Gastroesophageal sphincter (tissue), 4 donors: Measurements from ENCODE around the gene DPEP1. TPM values are rescaled to one million over a fixed set of nuclear protein-coding genes. Genes with fewer than 3 reads are reported as not detected.
A peak's percentile ranks its signal among the peaks of the same experiment; 100 is the strongest.

ENCODE experiments used
- ATAC-seq: fragments of 150-250 bp; one replicate; pipeline ENCODE4 v1.9.1; 2016; ENCODE audit warnings: mild to moderate bottlenecking, moderate library complexity
- H3K27ac ChIP-seq, 4 donors: fragments of 200-600 bp; sonication (generic) in 3 of 4; 1 replicate in 3 of 4; 2 replicates in 1 of 4; pipeline ENCODE4 v1.5.1; 2016 to 2019
- H3K27me3 ChIP-seq: fragments of 200-600 bp; sonication (generic); one replicate; pipeline ENCODE4 v1.5.1; 2019
- H3K36me3 ChIP-seq, 2 donors: fragments of 200-600 bp; sonication (generic); one replicate each; pipeline ENCODE4 v1.5.1; 2019; ENCODE audit warnings: control low read depth in 1 of 2
- H3K4me1 ChIP-seq, 3 donors: fragments of 200-600 bp; sonication (generic); 1 replicate in 2 of 3; 2 replicates in 1 of 3; pipeline ENCODE4 v1.5.1; 2016 to 2019; ENCODE audit warnings: control low read depth in 2 of 3
- H3K4me3 ChIP-seq, 2 donors: fragments of 200-600 bp; sonication (generic); one replicate each; pipeline ENCODE4 v1.5.1; 2019; ENCODE audit warnings: mild to moderate bottlenecking in 1 of 2, moderate library complexity in 1 of 2
- H3K9me3 ChIP-seq, 3 donors: fragments of 200-600 bp; sonication (generic); one replicate each; pipeline ENCODE4 v1.5.1; 2017 to 2019; ENCODE audit warnings: control low read depth in 2 of 3
- EP300 ChIP-seq: sonication (generic); formaldehyde crosslinking; IDR thresholded peaks from one replicate; pipeline ENCODE4 v1.6.1; 2017; ENCODE audit warnings: antibody characterized with exemption, mild to moderate bottlenecking
- POLR2A ChIP-seq, 2 donors: fragments of 450-650 bp; IDR thresholded peaks; one replicate each; pipeline ENCODE4 v1.6.1; 2017; ENCODE audit warnings: antibody characterized with exemption in 2 of 2, mild to moderate bottlenecking in 2 of 2, moderate library complexity in 1 of 2
- POLR2AphosphoS5 ChIP-seq: sonication (generic); formaldehyde crosslinking; IDR thresholded peaks from one replicate; pipeline ENCODE4 v1.6.1; 2017; ENCODE audit warnings: antibody characterized with exemption
- WGBS, 2 donors: methylation state at CpG; one replicate each; pipeline ENCODE4 v1.1.5; 2018; ENCODE audit warnings: low coverage in 1 of 2; 5-methylcytosine and 5-hydroxymethylcytosine counted together
- total RNA-seq, 4 donors: library from RNA; depleted of rRNA; stranded (reverse); fragments of >200 nt; gene quantifications; one replicate each; pipeline ENCODE4 v1.1.0, GENCODE V29; 2016
- TF ChIP-seq, protein P1 (sequence below), 4 experiments: fragments of 200-600 bp in 2 of 4; fragments of 450-650 bp in 2 of 4; sonication (generic) in 1 of 4; IDR thresholded peaks; one replicate each; pipeline ENCODE4 v1.5.1; 2017 to 2019; ENCODE audit warnings: antibody characterized with exemption in 4 of 4, mild to moderate bottlenecking in 2 of 4, moderate library complexity in 2 of 4

The DPEP1 gene
- total RNA-seq, 4 donors from 2014 or later: 0.54 TPM; not detected in 3

DNA sequence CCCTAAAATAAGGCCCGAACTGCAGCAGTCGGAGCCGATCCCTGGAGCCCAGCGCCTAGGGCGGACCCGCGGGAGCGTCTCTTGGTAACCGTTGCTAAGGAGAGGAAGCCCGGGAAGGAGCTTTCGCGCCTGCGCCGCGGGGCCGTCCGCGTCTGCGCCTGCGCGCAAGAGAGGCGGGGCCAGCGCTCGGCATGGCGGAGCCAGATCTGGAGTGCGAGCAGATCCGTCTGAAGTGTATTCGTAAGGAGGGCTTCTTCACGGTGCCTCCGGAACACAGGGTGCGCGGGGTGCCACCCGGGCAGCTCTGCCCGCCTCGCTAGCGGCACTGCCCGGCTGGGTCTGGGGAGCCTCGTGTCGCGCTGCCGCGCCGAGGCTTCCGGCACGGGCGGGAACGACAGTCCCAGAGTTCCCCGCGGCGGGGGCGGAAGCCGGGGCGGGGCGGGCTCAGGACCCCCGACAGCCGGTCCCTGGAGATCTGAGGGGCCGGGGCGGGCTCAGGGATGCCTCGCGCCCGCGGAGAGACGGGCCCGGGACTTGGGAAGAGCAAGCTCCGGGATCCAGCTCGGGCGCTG lies 73.2 kb downstream of the DPEP1 start, which contains the start of gene CDK10:
TSS of gene CDK10 (plus strand) at position 170 of the 572 bp plus-strand sequence. CDS start at position 192, 22 bp downstream.
- peak; percentile 96 for ATAC-seq
- no peaks in the 10 kb centered on the region for H3K9me3 ChIP-seq
- H3K27me3 ChIP-seq: no peaks in the 10 kb centered on the region
- TF ChIP-seq, protein P1, sequence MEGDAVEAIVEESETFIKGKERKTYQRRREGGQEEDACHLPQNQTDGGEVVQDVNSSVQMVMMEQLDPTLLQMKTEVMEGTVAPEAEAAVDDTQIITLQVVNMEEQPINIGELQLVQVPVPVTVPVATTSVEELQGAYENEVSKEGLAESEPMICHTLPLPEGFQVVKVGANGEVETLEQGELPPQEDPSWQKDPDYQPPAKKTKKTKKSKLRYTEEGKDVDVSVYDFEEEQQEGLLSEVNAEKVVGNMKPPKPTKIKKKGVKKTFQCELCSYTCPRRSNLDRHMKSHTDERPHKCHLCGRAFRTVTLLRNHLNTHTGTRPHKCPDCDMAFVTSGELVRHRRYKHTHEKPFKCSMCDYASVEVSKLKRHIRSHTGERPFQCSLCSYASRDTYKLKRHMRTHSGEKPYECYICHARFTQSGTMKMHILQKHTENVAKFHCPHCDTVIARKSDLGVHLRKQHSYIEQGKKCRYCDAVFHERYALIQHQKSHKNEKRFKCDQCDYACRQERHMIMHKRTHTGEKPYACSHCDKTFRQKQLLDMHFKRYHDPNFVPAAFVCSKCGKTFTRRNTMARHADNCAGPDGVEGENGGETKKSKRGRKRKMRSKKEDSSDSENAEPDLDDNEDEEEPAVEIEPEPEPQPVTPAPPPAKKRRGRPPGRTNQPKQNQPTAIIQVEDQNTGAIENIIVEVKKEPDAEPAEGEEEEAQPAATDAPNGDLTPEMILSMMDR (IDR thresholded peaks at IDR 0.05): peak in 1 of 4 experiments; percentile 7
- TF ChIP-seq POLR2A (IDR thresholded peaks at IDR 0.05) (peak; percentile 63 to 71), EP300 (no peak), POLR2AphosphoS5 (peak; percentile 75)
- peak within 1 kb of the TSS; percentile 69 to 90 for H3K4me3 ChIP-seq
- peaks cover 0 to 16% of the 10 kb centered on the region in 2 donors for H3K36me3 ChIP-seq
- peaks cover 3 to 23% (median 8%) of the 10 kb centered on the region in 3 donors for H3K4me1 ChIP-seq
- peak within 1 kb of the TSS; percentile 19 to 92 (median 91) for H3K27ac ChIP-seq
- no CpG with 5 or more reads among the region's 67 CpGs for WGBS, 2 donors

DNA sequence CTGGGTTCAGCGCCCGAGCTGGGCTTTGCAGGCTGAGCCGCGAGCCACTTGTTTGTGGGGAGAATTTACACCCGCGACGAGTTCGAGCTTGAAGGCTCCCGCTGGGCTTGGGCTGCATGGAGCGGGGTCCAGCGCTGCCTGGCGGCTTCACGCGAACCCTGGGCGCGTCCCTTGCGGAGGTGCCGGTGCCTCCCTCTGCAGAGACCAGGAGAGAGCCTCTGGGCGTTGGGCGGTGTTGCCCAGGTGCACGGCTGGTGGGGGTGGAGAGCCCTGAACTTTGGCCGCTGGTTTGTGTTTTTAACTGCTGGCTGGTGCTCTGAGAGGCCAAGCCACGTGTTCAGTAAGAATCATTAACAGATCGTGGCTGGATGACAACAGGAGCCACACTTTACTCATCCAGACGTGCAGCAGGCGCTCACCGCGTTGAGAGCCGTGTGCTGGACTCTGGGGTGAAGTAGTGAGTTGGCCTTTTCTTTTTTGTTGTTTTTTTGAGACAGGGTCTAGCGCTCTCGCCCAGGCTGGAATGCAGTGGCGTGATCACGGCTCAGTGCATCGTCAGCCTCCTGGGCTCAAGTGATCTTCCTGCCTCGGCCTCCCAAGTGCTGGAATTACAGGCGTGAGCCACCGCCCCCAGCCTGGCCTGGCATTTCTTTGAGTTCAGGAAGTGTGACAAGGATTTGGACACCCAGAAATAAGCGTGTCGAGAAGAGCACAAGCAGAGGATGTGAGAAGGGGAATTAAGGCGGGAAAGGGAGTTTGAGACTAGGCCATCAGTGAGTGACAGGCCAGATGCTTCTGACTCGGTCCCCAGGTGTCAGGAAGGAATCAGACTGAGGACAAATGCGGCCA lies 73.9 kb downstream of the DPEP1 start:
- no peaks in the 10 kb centered on the region for H3K27me3 ChIP-seq
- peaks cover 0 to 23% of the 10 kb centered on the region in 2 donors for H3K36me3 ChIP-seq
- no peaks in the 10 kb centered on the region for H3K9me3 ChIP-seq
- H3K4me3 ChIP-seq: peak overlapping the region; percentile 69 to 90
- peaks cover 3 to 23% (median 8%) of the 10 kb centered on the region in 3 donors for H3K4me1 ChIP-seq
- TF ChIP-seq, protein P1 (IDR thresholded peaks at IDR 0.05): no peak
- no peak for TF ChIP-seq POLR2AphosphoS5
- TF ChIP-seq EP300: no peak
- TF ChIP-seq POLR2A (IDR thresholded peaks at IDR 0.05): no peak
- peak overlapping the region; percentile 19 to 92 (median 91) for H3K27ac ChIP-seq
- 19 to 37% methylated on average over 7 to 18 of the region's 42 CpGs for WGBS, 2 donors
- ATAC-seq: no peak

Other genes with a start within 250 kb of the DPEP1 start
- gene ANKRD11, start 123.1 kb upstream of the DPEP1 start, total RNA-seq: 100 to 1,000 TPM in 2 of 4 donors, 10 to 100 TPM in 2; 67.0 to 107 (median 88.9) TPM
- gene SPG7, start 105.2 kb upstream of the DPEP1 start, total RNA-seq: 100 to 1,000 TPM in 2 of 4 donors, 10 to 100 TPM in 2; 80.9 to 160 (median 98.2) TPM
- gene RPL13, start 53.0 kb upstream of the DPEP1 start, total RNA-seq: 1,000 to 10,000 TPM; 2,888 to 7,342 (median 4,676) TPM
- gene CPNE7, start 37.9 kb upstream of the DPEP1 start, total RNA-seq: 1 to 10 TPM in 1 of 4 donors, under 1 TPM in 1, not detected in 2; 0.67 to 1.8 TPM
- gene CHMP1A, start 44.1 kb downstream of the DPEP1 start, total RNA-seq: 100 to 1,000 TPM in 1 of 4 donors, 10 to 100 TPM in 3; 54.5 to 101 (median 82.2) TPM
- gene SPATA33, start 44.2 kb downstream of the DPEP1 start, total RNA-seq: 1 to 10 TPM; 1.7 to 5.3 (median 3.2) TPM
- 10 to 100 TPM; 24.1 to 44.0 (median 28.9) TPM for gene CDK10, start 73.0 kb downstream of the DPEP1 start, total RNA-seq
- 10 to 100 TPM in 3 of 4 donors, 1 to 10 TPM in 1; 8.7 to 21.8 (median 13.2) TPM for gene SPATA2L, start 88.1 kb downstream of the DPEP1 start, total RNA-seq
- 10 to 100 TPM in 1 of 4 donors, 1 to 10 TPM in 3; 4.4 to 10.1 (median 7.3) TPM for gene VPS9D1, start 107.3 kb downstream of the DPEP1 start, total RNA-seq
- gene ZNF276, start 107.9 kb downstream of the DPEP1 start, total RNA-seq: 10 to 100 TPM; 16.7 to 45.8 (median 18.2) TPM
- gene FANCA, start 203.0 kb downstream of the DPEP1 start, total RNA-seq: 1 to 10 TPM in 1 of 4 donors, under 1 TPM in 3; 0.54 to 7.1 (median 0.76) TPM
- gene SPIRE2, start 214.8 kb downstream of the DPEP1 start, total RNA-seq: 1 to 10 TPM in 3 of 4 donors, under 1 TPM in 1; 0.27 to 3.6 (median 2.0) TPM